Epithelial cell of proximal tubule (primary cell): ENCODE measurements around the gene RADX. TPM values are rescaled to one million over a fixed set of nuclear protein-coding genes. Genes with fewer than 3 reads are reported as not detected.

Experiments
- DNase-seq: peaks from one replicate; pipeline ENCODE4 v3.0.0-alpha.2; 2011; ENCODE audit warnings: low read depth
- H3K4me3 ChIP-seq: 2 replicates; pipeline ENCODE4 v1.5.1; 2011; ENCODE audit warnings: low read depth, mild to moderate bottlenecking, low read length
- CTCF ChIP-seq: conservative IDR thresholded peaks from 2 replicates; pipeline ENCODE4 v1.5.1; 2012; ENCODE audit warnings: low read depth, mild to moderate bottlenecking, low read length
- total RNA-seq: library from RNA; depleted of rRNA; stranded (reverse); fragments of >200 nt; gene quantifications from 2 replicates; pipeline ENCODE4 v1.2.3, GENCODE V29; 2015

RADX gene
- total RNA-seq, result 1.4 and 1.6 TPM in 2 replicates

GRCh38 chrX:106611679-106612392 lies at the start of gene RADX:
Gene RADX (plus strand): TSS chrX:106611978. CDS start chrX:106612081, 103 bp downstream.
- TF ChIP-seq CTCF, result no peak
- DNase-seq, result peak; percentile 27

GRCh38 chrX:106564986-106565385 lies 46.8 kb upstream of the RADX start:
- TF ChIP-seq CTCF, result no peak
- DNase-seq, result no peak

More at GRCh38 chrX:106611679-106612392, at the start of gene RADX:
- H3K4me3 ChIP-seq, result peak within 1 kb of the TSS; percentile 71

GRCh38 chrX:106566362-106566761 lies 45.4 kb upstream of the RADX start:
- no peak for DNase-seq
- TF ChIP-seq CTCF, result no peak
- no peak overlapping the region for H3K4me3 ChIP-seq

More at GRCh38 chrX:106564986-106565385, 46.8 kb upstream of the RADX start:
- no peak overlapping the region for H3K4me3 ChIP-seq

- no peak overlapping the region for H3K4me3 ChIP-seq
- DNase-seq, result no peak
- TF ChIP-seq CTCF, result no peak
These were observed 29.9 kb upstream of the RADX start for GRCh38 chrX:106581856-106582255.

GRCh38 chrX:106585478-106585877 lies 26.3 kb upstream of the RADX start:
- TF ChIP-seq CTCF, result no peak
- DNase-seq, result no peak
- H3K4me3 ChIP-seq, result no peak overlapping the region

GRCh38 chrX:106588801-106589200 lies 23.0 kb upstream of the RADX start:
- no peak for TF ChIP-seq CTCF
- no peak overlapping the region for H3K4me3 ChIP-seq
- no peak for DNase-seq

GRCh38 chrX:106599411-106599810 lies 12.4 kb upstream of the RADX start:
- no peak for TF ChIP-seq CTCF
- DNase-seq, result no peak
- H3K4me3 ChIP-seq, result no peak overlapping the region
